Glomerular endothelial cell (primary cell): ENCODE measurements around the gene IFIH1. TPM values are rescaled to one million over a fixed set of nuclear protein-coding genes. Genes with fewer than 3 reads are reported as not detected.

Source experiments
- DNase-seq: peaks from one replicate; pipeline ENCODE4 v3.0.0-alpha.2; 2011; ENCODE audit warnings: low read depth, low spot score; ENCODE audit errors: extremely low read depth
- total RNA-seq: library from RNA; depleted of rRNA; stranded (reverse); fragments of >200 nt; gene quantifications from 2 replicates; pipeline ENCODE4 v1.2.3, GENCODE V29; 2015

The IFIH1 gene
- 15.8 and 42.4 TPM in 2 replicates for total RNA-seq

DNA sequence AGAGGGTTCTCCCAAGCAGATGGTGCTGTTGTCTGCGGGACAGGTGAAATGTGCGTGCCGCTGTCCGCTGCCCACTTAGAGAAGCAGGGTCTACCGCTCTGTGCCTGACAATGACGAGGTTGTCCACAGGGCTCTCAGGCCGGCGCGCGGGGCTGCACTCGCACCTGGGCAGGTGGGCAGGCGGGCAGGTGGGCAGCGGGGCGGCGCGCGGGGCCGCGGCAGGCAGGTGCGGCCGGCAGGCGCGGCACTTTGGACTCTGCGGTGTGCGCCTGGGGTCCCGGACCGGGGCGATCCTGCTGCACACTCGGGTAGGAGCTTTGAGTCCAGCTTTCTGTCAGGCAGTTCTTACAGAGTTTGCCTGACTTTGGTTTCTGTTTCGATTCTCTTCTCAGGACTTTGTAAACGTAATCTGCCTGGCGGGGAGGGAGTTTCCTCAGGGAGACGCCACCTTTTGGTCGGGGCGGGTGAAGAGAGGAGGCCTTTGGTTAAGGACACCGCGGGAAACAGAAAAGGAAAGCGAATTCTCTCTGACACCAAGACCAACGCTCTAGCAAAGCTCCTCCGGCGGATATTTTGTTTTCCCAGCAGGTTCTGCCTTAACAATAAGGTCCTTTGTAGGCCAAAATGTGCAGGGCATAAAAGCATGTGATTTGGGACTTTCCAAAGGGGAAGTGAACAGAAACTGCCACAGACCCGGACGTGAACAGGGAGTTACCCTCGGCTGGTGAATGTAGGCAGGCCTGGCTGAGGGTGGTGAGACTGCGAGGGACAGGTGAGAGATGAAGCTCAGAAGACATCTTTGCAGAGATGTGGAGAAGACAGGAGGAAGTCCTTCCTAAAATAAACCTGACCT, at the start of gene IFIH1:
Gene IFIH1, minus strand, starts transcription at position 357 of the 853 bp plus-strand sequence. CDS start 377 bp downstream, outside the sequence.
- DNase-seq: peak; percentile 77

- DNase-seq: no peak
Observed at GRCh38 chr2:162365392-162365791, 46.9 kb upstream of the IFIH1 start.

GRCh38 chr2:162344617-162344950, 26.1 kb upstream of the IFIH1 start:
- no peak for DNase-seq

- peak; percentile 55 for DNase-seq
Observed at GRCh38 chr2:162343824-162344616, 25.5 kb upstream of the IFIH1 start, which contains the start of gene GCA. TSS of gene GCA (plus strand) at chr2:162344132. CDS start at chr2:162344249, 117 bp downstream.

DNA sequence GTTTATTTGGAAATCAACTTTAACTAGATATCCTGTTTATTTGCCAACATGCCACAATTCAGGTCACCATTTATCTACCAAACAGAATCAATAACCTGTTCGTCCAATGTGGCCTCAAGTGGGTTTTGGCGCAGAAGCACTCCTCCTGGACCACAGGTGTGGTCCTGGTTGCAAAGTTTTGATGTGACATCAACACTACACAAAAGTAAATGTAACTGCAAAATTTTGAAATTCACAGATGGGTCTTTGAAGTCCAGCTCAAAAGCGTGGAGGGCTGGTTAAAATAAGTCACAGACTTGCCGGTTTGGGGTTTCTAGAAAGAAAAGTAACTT, 25.0 kb upstream of the IFIH1 start:
- DNase-seq: no peak

DNA sequence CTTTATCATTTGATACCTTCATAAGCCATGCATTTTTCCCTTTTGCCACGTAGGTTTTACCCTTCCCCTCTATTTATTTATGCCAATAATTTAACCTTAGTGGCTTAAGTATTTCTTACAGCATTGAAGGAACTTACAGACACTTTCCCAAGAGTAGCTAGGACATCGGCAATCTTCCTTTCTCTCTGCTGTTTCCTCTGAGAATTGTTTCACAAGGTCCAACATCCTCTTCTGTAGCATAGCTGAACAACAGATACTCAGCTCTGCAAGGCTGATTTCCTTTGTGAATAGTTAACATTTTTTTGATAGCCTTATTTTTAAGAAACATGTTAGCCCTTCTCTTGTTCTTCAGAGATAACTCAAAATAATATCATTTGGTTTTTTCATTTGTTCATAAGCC, 24.4 kb upstream of the IFIH1 start:
- no peak for DNase-seq

GRCh38 chr2:162342321-162342720, 23.8 kb upstream of the IFIH1 start:
- DNase-seq: no peak

DNA sequence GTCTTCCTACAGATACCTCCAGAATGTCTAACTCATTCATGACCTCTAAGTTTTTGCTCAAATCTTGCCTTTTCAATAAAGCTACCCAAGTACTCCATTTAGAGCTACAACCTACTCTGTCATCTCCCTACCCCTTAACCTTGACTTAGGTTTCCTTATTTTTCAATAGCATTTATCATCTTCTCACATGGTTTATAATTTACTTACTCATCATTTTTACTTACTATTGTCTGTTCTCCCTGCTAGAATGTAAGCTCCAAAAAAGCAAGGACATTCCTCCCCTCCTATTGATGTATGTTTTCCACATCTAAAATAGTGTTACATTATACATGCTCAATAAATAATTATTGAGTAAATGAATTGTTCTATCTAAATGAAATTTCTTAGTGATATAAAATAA, 22.3 kb upstream of the IFIH1 start:
- no peak for DNase-seq

- no peak for DNase-seq
Observed at GRCh38 chr2:162337868-162338267, 19.4 kb upstream of the IFIH1 start.

DNA sequence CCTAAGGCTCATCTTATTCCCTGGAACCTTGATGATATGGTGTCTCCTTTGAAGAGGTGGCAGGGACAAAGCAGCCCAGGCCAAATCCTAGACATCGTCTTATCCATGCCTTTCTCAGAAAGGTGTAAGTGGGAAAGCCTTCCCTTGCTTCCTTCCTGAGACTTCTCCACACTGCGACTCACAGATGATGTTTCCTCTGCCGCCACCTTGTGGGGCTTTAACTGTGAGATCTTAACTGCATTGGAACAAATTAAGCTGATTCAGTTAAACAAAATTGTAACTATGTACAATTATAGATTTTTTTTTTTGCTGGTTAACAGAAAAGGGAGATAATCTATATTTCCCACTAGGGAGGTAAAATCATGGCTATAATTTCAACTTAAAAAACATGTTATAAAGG, 15.5 kb upstream of the IFIH1 start:
- DNase-seq: no peak

DNA sequence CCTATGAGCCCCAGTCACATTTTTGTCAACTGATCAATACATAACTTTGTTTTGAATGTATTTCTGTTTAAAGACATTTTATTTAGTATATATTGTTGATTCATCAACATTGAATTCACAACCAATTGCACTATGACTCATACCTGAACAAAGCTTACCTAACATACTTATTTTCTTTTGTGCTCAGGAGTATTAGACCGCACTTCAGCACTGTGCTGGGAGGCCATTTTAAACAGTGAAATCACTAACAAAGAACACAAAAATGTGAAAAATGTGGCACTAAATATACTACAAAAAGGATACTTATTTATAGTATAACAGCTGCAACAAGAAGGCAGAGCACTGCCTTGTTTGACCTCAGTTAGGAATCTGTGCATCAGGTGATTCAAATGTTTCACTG, 12.4 kb upstream of the IFIH1 start:
- DNase-seq: no peak

- no peak for DNase-seq
Observed at GRCh38 chr2:162328424-162329157, 10.1 kb upstream of the IFIH1 start.

GRCh38 chr2:162327806-162328205, 9.3 kb upstream of the IFIH1 start:
- no peak for DNase-seq

DNA sequence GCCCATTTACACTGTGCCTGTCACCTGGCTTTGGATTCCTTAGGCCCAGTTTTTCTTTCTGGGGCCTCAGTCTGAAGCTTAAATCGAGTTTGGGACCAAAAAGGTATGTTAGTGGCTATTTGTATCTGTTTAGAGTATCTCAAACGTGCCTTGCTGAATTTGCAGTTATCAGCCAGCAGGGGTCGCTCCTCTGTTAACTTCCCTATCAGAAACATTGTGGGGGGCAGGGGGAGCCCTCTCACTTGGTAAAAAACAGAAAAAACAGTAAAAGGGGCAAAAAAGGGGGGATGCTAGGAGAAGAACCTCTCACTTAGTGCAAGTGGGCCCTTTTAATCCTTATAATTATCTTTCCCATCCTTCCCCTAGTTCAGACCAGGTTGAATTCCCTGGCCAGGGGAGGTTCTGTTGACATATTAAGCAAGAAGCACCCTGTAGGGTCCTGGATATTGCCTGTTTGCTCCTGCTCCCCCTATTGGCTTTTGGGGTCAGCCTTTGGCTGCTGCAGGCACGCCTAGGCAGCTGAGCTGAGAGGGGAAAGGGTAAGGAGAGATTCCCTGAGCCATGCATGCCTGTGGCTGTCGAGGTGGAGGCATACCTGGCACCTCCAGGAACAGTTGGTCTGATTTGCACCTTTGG, 8.8 kb upstream of the IFIH1 start:
- no peak for DNase-seq

DNA sequence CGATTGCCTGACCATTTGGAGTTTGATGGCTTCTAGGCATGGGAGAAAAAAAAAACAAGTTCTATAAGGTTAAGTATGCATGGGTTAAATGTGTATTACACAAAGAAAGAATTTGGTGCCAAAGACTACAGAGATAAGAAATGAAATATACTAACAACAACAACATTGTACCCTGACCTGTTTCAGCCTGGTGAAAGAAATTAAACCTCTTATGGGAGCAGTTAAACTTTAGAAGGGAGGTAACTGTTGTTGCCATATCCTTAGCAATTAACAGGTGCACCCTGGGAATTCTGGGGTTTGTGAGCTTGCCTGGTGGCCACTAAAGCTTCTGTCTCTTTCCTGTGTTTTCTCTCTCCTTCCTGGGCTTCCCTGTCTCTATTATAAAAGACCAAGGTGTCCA, 6.5 kb upstream of the IFIH1 start:
- no peak for DNase-seq

GRCh38 chr2:162320864-162321517, 2.5 kb upstream of the IFIH1 start:
- DNase-seq: no peak

DNA sequence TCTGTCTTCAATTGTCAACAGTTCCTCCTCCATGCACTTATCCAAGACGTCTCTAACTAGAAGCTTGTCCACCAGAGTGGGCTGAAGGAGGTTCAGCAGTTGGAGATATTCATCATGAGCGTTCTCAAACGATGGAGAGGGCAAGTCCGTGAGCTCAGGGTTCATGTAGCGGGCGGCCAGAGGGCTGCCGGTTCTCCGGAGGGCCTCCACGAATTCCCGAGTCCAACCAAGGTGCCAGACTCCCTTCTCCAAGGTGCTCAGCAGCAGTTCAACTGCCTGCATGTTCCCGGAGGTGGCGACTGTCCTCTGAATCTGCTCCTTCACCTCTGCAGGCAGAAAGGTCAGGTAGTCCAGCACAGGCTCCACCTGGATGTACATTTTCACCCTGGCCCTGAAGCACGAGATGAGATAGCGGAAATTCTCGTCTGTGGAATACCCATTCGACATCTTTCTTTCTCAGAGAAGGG, 590 bp downstream of the IFIH1 start:
- no peak for DNase-seq

GRCh38 chr2:162317058-162317742, 1.3 kb downstream of the IFIH1 start:
- DNase-seq: no peak

DNA sequence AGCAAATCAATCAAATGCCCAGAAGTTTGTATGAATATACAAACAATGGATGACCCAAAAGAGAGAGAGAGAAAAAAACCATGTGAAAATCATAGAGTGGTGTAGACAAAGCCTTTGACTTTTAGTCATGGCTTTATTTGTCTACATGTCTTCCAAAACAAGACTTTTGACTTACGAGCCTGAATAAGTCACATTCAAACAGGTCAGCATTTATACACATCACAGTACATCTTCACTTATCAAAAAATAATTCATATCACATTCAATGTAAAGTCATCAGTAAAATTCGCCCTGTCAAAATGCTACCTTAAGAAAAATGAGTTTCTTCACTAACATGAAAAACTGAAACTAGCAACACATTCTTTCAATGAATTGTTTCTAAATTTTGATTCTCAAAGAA, 1.9 kb downstream of the IFIH1 start:
- no peak for DNase-seq

DNA sequence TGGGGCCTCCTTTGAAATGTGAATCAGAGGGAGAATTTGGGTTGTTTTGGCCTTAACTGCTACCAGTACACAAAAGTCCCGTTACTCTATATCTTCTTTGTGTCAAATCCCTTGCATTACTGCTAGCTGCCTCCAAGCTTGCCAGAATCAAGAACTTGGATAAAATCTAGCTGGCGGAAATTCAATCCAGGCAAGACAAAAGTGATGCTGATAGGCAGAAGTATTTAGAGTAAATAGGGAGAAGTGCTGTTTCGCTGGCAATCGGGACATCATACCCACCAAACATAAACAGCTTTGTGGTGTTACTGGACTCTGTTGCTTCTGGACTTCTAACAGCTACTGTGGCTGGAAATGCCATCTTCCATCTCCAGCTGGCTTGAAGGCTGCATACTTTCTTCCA, 2.5 kb downstream of the IFIH1 start:
- no peak for DNase-seq
